Measurements from ENCODE around the gene PTOV1.

GRCh38 chr19:49871349-49871985 lies 20.5 kb downstream of the PTOV1 start:
- TF ChIP-seq YY1 (IDR thresholded peaks at IDR 0.05; ENCODE audit: insufficient read depth, insufficient read length) (no peak), SUZ12 (IDR thresholded peaks at IDR 0.05; ENCODE audit: extremely low read depth, insufficient read depth, insufficient read length) (no peak), ZNF274 (IDR thresholded peaks at IDR 0.05; ENCODE audit: low read depth, low read length) (no peak)

All from NT2/D1 (cell line).